ENCODE results near the gene SNU13.

GRCh38 chr22:41656556-41656955, 32.1 kb downstream of the SNU13 start:
- TF ChIP-seq POLR2A (IDR thresholded peaks at IDR 0.05) (no peak), CTCF (IDR thresholded peaks at IDR 0.05) (no peak), POLR2AphosphoS5 (IDR thresholded peaks at IDR 0.05) (no peak), EP300 (IDR thresholded peaks at IDR 0.05) (no peak)

All from sigmoid colon (tissue), 4 donors.